ENCODE measurements around the gene TOX3. TPM values are rescaled to one million over a fixed set of nuclear protein-coding genes. Genes with fewer than 3 reads are reported as not detected.

The TOX3 gene
- total and polyA plus RNA-seq, 2 of the 13 experiments (the other 11 are each of a cell fraction or from before 2014, with no cell fraction given): 14.5 to 98.6 TPM

- TF ChIP-seq SOX6 (IDR thresholded peaks at IDR 0.05) (no peak), SOX6 (CRISPR knock-in tag; IDR thresholded peaks at IDR 0.05) (peak; percentile 95), ETV6 (CRISPR knock-in tag; conservative IDR thresholded peaks at IDR 0.05) (no peak), ZBED4 (CRISPR knock-in tag; IDR thresholded peaks at IDR 0.05; ENCODE audit: borderline replicate concordance) (peak; percentile 84; the same call in 1 of the 2 replicates), ZNF275 (CRISPR knock-in tag; IDR thresholded peaks at IDR 0.05; ENCODE audit: borderline replicate concordance) (no peak), RBFOX2 (IDR thresholded peaks at IDR 0.05; ENCODE audit: low read depth, low read length) (peak; percentile 51; the same call in 1 of the 2 replicates), AFF4 (CRISPR knock-in tag; IDR thresholded peaks at IDR 0.05) (peak; percentile 37), HOXD1 (CRISPR knock-in tag; IDR thresholded peaks at IDR 0.05) (0 out of 2 replicates have a peak, but pooled peaks have one; percentile 32), ZNF142 (CRISPR knock-in tag; IDR thresholded peaks at IDR 0.05) (peak; percentile 57; the same call in 1 of the 2 replicates), DRAP1 (CRISPR knock-in tag; IDR thresholded peaks at IDR 0.05) (peak; percentile 80), ZNF503 (CRISPR knock-in tag; IDR thresholded peaks at IDR 0.05) (peak; percentile 90)
Measured at GRCh38 chr16:52492789-52493357, 54.1 kb downstream of the TOX3 start (continued).
